A549 treated with CORT108297 at 1 μM for 4 hours (cell line): Measurements from ENCODE around the gene HSPA9. TPM values are rescaled to one million over a fixed set of nuclear protein-coding genes. Genes with fewer than 3 reads are reported as not detected.

Experiments
- total RNA-seq: library from RNA; stranded (reverse); fragments of 200-300 nt; extraction: Qiagen RNA extraction; gene quantifications from 5 replicates; pipeline ENCODE4 v1.2.3, GENCODE V29; 2022

HSPA9 gene
- 329 to 377 TPM (median 336 TPM) in 5 replicates for total RNA-seq

GRCh38 chr5:138575194-138576015 lies at the start of gene HSPA9:
TSS of gene HSPA9 (minus strand) at chr5:138575401. CDS start at chr5:138575318, 83 bp downstream.

DNA sequence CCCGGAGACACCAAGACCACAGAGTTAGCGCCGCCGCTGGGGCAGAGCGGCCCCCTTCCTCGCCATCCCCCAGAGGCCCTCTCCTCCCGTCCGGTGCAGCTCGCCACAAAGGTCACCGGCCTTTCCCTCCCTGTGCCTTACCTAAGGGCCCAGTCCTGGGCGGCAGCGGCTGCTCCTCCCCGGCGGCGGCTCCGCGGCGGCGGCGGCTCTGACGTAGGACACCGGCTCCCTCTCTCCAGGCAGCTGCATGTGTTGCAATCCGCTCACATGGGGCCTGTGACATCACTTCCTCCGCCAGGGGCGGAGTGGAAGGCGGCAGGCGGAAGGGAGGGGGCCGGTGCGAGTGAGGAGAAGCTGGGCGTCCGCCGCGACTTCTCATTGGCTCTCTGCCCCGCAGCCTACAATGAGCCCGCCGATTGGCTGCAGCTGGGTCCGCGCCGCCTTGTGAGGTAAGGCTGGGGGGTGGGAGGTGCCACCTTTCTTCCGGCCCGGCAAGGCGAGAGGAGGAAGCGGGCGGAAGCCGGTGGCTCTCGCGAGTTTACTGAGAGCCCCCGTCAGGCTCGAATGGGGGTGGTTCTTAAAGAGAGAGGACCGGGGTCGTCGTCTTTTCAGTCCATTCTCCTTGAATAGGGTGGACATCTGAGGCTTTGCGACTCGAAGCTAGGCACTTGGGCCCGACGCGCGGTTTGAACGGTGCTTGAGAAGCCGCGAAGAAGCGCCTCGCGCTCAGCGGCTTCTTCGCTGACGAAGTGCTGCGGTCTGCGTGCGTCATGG lies 32.1 kb downstream of the HSPA9 start, which contains the start of gene ETF1:
Gene ETF1, minus strand, starts transcription at position 281 of the 774 bp plus-strand sequence. CDS start 318 bp downstream, outside the sequence.

Other genes with a start within 250 kb of the HSPA9 start
- gene CDC25C, start 243.6 kb downstream of the HSPA9 start, total RNA-seq = 10.1 to 12.7 TPM (median 11.5 TPM) in 5 replicates
- gene FAM53C, start 237.1 kb downstream of the HSPA9 start, total RNA-seq = 17.9 to 23.4 TPM (median 21.3 TPM) in 5 replicates
- gene KDM3B, start 222.7 kb downstream of the HSPA9 start, total RNA-seq = 35.8 to 50.7 TPM (median 41.6 TPM) in 5 replicates
- gene REEP2, start 136.3 kb downstream of the HSPA9 start, total RNA-seq = 6.5 to 8.1 TPM (median 6.8 TPM) in 5 replicates
- gene EGR1, start 109.9 kb downstream of the HSPA9 start, total RNA-seq = 7.1 to 12.8 TPM (median 9.9 TPM) in 5 replicates
- 111 to 158 TPM (median 121 TPM) in 5 replicates for gene ETF1, start 32.2 kb downstream of the HSPA9 start, total RNA-seq
- gene CTNNA1, start 178.0 kb upstream of the HSPA9 start, total RNA-seq = 177 to 232 TPM (median 203 TPM) in 5 replicates